NB4 (cell line): ENCODE data around the gene TOGARAM2.

Experiments
- CTCF ChIP-seq: IDR thresholded peaks from one replicate; pipeline ENCODE4 v1.5.1; 2012; ENCODE audit warnings: low read depth, low read length
- MAX ChIP-seq: IDR thresholded peaks from 2 replicates; pipeline ENCODE4 v1.6.1; 2011; ENCODE audit warnings: low read depth, low read length
- POLR2A ChIP-seq: IDR thresholded peaks from 2 replicates; pipeline ENCODE4 v1.6.1; 2011; ENCODE audit warnings: mild to moderate bottlenecking; ENCODE audit not compliant: insufficient read length; ENCODE audit errors: extremely low read depth

GRCh38 chr2:28970464-28971160, 10.5 kb upstream of the TOGARAM2 start:
- TF ChIP-seq CTCF, result no peak
- TF ChIP-seq POLR2A, result no peak
- TF ChIP-seq MAX, result no peak
